Activated T-helper 2 cell treated with anti-CD3 and anti-CD28 coated beads, Interferon-gamma antibody, Interleukin-2, Interleukin-4, amounts not matched to agents 10 μg/mL and 5 μg/mL and 100 μg/mL, durations not matched to agents 14 hours and 24 hours and 36 hours (primary cell): ENCODE measurements around the gene SF3A1. TPM values are rescaled to one million over a fixed set of nuclear protein-coding genes. Genes with fewer than 3 reads are reported as not detected.

Experiments
- DNase-seq: peaks from one replicate; pipeline ENCODE4 v3.0.0; 2021; ENCODE audit warnings: low spot score
- H3K27ac Mint-ChIP-seq: one replicate; pipeline ENCODE4 v1.8.0; 2021; ENCODE audit warnings: mixed read lengths
- H3K27me3 Mint-ChIP-seq: one replicate; pipeline ENCODE4 v1.8.0; 2021; ENCODE audit warnings: low read depth, mixed read lengths
- H3K36me3 Mint-ChIP-seq: one replicate; pipeline ENCODE4 v1.8.0; 2021; ENCODE audit warnings: low read depth, mixed read lengths
- H3K4me1 Mint-ChIP-seq: one replicate; pipeline ENCODE4 v1.8.0; 2021; ENCODE audit warnings: low read depth, mixed read lengths
- H3K4me3 Mint-ChIP-seq: one replicate; pipeline ENCODE4 v1.8.0; 2021; ENCODE audit warnings: low read depth, mild to moderate bottlenecking, moderate library complexity, mixed read lengths
- H3K9me3 Mint-ChIP-seq: one replicate; pipeline ENCODE4 v1.8.0; 2021; ENCODE audit warnings: mixed read lengths
- intact Hi-C: fragments of 100-400 bp; cut with micrococcal nuclease; formaldehyde crosslinking; loops from one replicate; pipeline ENCODE4 v1.15.1; 2023
- total RNA-seq: library from RNA; stranded (reverse); gene quantifications from 2 replicates; pipeline ENCODE4 v1.2.3, GENCODE V29; 2022

SF3A1 gene
- total RNA-seq, 1 donor from 2014 or later, result 325 TPM

DNA sequence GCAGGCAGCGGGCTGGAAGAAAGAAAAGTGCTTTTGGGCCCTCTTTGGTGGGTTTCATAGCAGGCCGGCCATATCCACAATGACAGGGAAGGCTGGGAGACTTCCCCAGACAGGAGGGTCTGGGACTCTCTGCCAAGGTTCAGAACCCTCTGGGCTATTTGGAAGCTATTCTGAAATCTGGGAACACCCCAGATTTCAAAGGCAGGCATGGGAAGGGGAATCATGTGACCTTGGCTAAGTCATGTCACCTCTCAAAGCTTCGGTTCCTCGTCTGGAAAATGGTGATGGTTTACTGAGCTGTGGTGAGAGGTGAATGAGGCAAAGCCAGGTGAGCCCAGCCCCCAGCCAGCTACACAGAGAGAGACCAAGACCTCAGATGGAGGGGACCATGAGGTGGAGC is 72.0 kb downstream of the SF3A1 start:
- Mint-ChIP-seq H3K36me3 (peaks cover 9% of the 10 kb centered on the region), H3K27me3 (no peaks in the 10 kb centered on the region), H3K9me3 (no peaks in the 10 kb centered on the region), H3K27ac (peak overlapping the region; percentile 60), H3K4me3 (no peak overlapping the region), H3K4me1 (peaks cover 29% of the 10 kb centered on the region)
- DNase-seq, result no peak
- intact Hi-C loops, result loop anchor here (5.0 kb wide), 2 partner anchors 32 to 203 kb away; no protein-coding TSS in a partner anchor

- no peak overlapping the region for H3K4me3 Mint-ChIP-seq
- intact Hi-C loops, result no loop called here
- no peaks in the 10 kb centered on the region for H3K27me3 Mint-ChIP-seq
- peaks cover 31% of the 10 kb centered on the region for H3K4me1 Mint-ChIP-seq
- peaks cover 9% of the 10 kb centered on the region for H3K36me3 Mint-ChIP-seq
- peak overlapping the region; percentile 30 for H3K27ac Mint-ChIP-seq
- DNase-seq, result no peak
- no peaks in the 10 kb centered on the region for H3K9me3 Mint-ChIP-seq
Measured at GRCh38 chr22:30284172-30284571, 72.5 kb downstream of the SF3A1 start.

DNA sequence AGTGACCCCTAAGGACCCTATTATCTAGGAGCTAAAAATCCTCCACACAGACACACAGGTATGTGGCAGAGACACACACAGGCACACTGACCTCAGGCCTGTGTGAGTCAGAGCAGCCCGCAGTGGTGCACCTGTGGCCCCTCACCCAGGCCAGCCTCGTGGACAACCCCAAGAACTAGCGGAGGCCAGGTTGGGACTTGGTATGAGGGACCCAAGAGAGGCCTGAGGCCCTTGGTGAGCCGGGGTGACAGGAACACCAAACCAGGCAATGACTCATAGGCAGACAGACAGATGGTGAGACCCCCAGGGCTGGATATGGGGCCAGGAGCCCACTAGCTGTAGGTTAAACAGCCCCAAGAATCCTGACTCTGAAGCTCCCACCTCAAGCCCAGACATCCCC is 73.4 kb downstream of the SF3A1 start:
- H3K27me3 Mint-ChIP-seq, result no peaks in the 10 kb centered on the region
- no peak for DNase-seq
- intact Hi-C loops, result no loop called here
- H3K4me1 Mint-ChIP-seq, result peaks cover 35% of the 10 kb centered on the region
- H3K4me3 Mint-ChIP-seq, result no peak overlapping the region
- H3K36me3 Mint-ChIP-seq, result peaks cover 9% of the 10 kb centered on the region
- H3K27ac Mint-ChIP-seq, result peak overlapping the region; percentile 66
- H3K9me3 Mint-ChIP-seq, result no peaks in the 10 kb centered on the region

DNA sequence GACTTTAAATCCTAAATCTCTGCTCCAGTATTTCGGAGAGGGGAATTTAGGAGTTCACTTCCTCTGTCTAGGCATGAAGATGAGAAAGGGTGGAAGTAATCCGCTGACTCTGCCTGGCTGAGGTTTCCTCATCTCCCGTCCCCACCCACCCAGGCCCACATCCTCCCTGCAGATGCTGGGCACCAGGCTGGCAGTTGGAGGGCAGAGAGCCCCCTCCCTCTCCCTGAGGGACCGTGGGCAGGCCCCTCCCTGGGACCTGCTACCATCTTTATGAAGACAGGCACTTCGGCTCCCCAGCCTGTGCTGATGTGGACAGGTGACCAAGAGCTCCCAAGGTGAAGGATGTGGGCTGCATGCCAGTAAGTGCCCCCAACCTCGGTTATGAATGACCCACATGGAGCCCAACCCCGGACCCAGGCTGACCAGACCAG is 74.1 kb downstream of the SF3A1 start:
- Mint-ChIP-seq H3K27ac (peak overlapping the region; percentile 66), H3K36me3 (peaks cover 9% of the 10 kb centered on the region), H3K27me3 (no peaks in the 10 kb centered on the region), H3K4me1 (peaks cover 37% of the 10 kb centered on the region), H3K4me3 (no peak overlapping the region), H3K9me3 (no peaks in the 10 kb centered on the region)
- intact Hi-C loops, result no loop called here
- no peak for DNase-seq

Other genes with a start within 250 kb of the SF3A1 start
- 919 and 932 TPM in 2 replicates for gene LIF, start 110.1 kb downstream of the SF3A1 start, total RNA-seq
- 148 and 152 TPM in 2 replicates for gene OSM, start 90.0 kb downstream of the SF3A1 start, total RNA-seq
- 11.1 TPM in 2 replicates for gene CASTOR1, start 67.4 kb downstream of the SF3A1 start, total RNA-seq
- gene TBC1D10A, start 30.0 kb downstream of the SF3A1 start, total RNA-seq, result 26.8 and 29.4 TPM in 2 replicates
- 3.2 and 4.3 TPM in 2 replicates for gene CCDC157, start 113 bp upstream of the SF3A1 start, total RNA-seq
- gene RNF215, start 30.5 kb upstream of the SF3A1 start, total RNA-seq, result 17.2 and 19.3 TPM in 2 replicates
- 32.7 and 36.2 TPM in 2 replicates for gene SEC14L2, start 40.1 kb upstream of the SF3A1 start, total RNA-seq
- 72.2 and 77.3 TPM in 2 replicates for gene MTFP1, start 68.9 kb upstream of the SF3A1 start, total RNA-seq
- gene SEC14L3, start 115.1 kb upstream of the SF3A1 start, total RNA-seq, result not detected in 2 replicates
- gene SEC14L4, start 148.8 kb upstream of the SF3A1 start, total RNA-seq, result not detected in 2 replicates
- 0.05 TPM in 1 of 2 replicates, not detected in the other for gene SEC14L6, start 189.8 kb upstream of the SF3A1 start, total RNA-seq
- gene GAL3ST1, start 217.8 kb upstream of the SF3A1 start, total RNA-seq, result not detected in 2 replicates
- gene PES1, start 235.0 kb upstream of the SF3A1 start, total RNA-seq, result 129 and 132 TPM in 2 replicates